Prostate gland (tissue), 2 donors: ENCODE results near the gene HOXC5. TPM values are rescaled to one million over a fixed set of nuclear protein-coding genes. Genes with fewer than 3 reads are reported as not detected.
"Not testable (repeated sequence)": the region's sequence is repeated elsewhere in the genome, so short reads cannot be mapped to it uniquely, and the experiment has no call there.

Experiments used
- DNase-seq: peaks from one replicate; pipeline ENCODE4 v3.0.0-alpha.2; 2019; ENCODE audit warnings: low spot score
- H3K27ac ChIP-seq, 2 donors: fragments of 200-600 bp; sonication (generic); 2 replicates each; pipeline ENCODE4 v1.5.1; 2017 to 2019
- H3K27me3 ChIP-seq: fragments of 200-600 bp; sonication (generic); replicated peaks from 2 replicates; pipeline ENCODE4 v1.5.1; 2019; ENCODE audit not compliant: insufficient read depth
- H3K36me3 ChIP-seq, 2 donors: fragments of 200-600 bp; sonication (generic); 1 replicate in 1 of 2; 2 replicates in 1 of 2; pipeline versions ENCODE4 v1.5.1 to v1.8.1; 2017 to 2019
- H3K4me1 ChIP-seq: fragments of 200-600 bp; sonication (generic); replicated peaks from 2 replicates; pipeline ENCODE4 v1.5.1; 2019
- H3K4me3 ChIP-seq, 2 donors: fragments of 200-600 bp; sonication (generic); 2 replicates each; pipeline ENCODE4 v1.5.1; 2017 to 2019
- H3K9me3 ChIP-seq: fragments of 200-600 bp; sonication (generic); 2 replicates; pipeline ENCODE4 v1.5.1; 2017
- CTCF ChIP-seq, 4 experiments: fragments of 200-600 bp in 2 of 4; fragments of 450-650 bp in 2 of 4; sonication (generic) in 2 of 4; IDR thresholded peaks; 1 replicate in 3 of 4; 2 replicates in 1 of 4; pipeline ENCODE4 v1.5.1; 2016 to 2019; ENCODE audit warnings: antibody characterized with exemption in 4 of 4, mild to moderate bottlenecking in 2 of 4, moderate library complexity in 2 of 4
- POLR2A ChIP-seq: fragments of 450-650 bp; IDR thresholded peaks from one replicate; pipeline ENCODE4 v1.6.1; 2016; ENCODE audit warnings: antibody characterized with exemption, mild to moderate bottlenecking
- POLR2AphosphoS5 ChIP-seq: sonication (generic); formaldehyde crosslinking; IDR thresholded peaks from one replicate; pipeline ENCODE4 v1.6.1; 2017; ENCODE audit warnings: antibody characterized with exemption
- WGBS: methylation state at CpG from one replicate; pipeline ENCODE4 v1.1.5; 2018; 5-methylcytosine and 5-hydroxymethylcytosine counted together
- intact Hi-C: fragments of 100-400 bp; cut with DNase I; formaldehyde crosslinking; loops from one replicate; pipeline ENCODE4 v1.14.2; 2022
- total RNA-seq, 2 donors: library from RNA; depleted of rRNA; stranded (reverse); fragments of >200 nt; gene quantifications; one replicate each; pipeline ENCODE4 v1.1.0, GENCODE V29; 2016

Gene HOXC5
- total RNA-seq, 2 donors from 2014 or later: 2.8 TPM; not detected in 1

- no peak overlapping the region for H3K27ac ChIP-seq
- no peaks in the 10 kb centered on the region for H3K36me3 ChIP-seq
- DNase-seq: no peak
- intact Hi-C loops: no loop called here
- TF ChIP-seq POLR2AphosphoS5 (no peak), CTCF (IDR thresholded peaks at IDR 0.05) (no peak), POLR2A (no peak)
- H3K27me3 ChIP-seq: peaks cover 68% of the 10 kb centered on the region
- 16% methylated on average over 8 of the region's 9 CpGs for WGBS
- peaks cover 5% of the 10 kb centered on the region for H3K4me1 ChIP-seq
- no peaks in the 10 kb centered on the region for H3K9me3 ChIP-seq
- H3K4me3 ChIP-seq: no peak overlapping the region
Measured at GRCh38 chr12:54038871-54039414, 6.1 kb downstream of the HOXC5 start.

- H3K9me3 ChIP-seq: no peaks in the 10 kb centered on the region
- peaks cover 63% of the 10 kb centered on the region for H3K27me3 ChIP-seq
- no peak overlapping the region for H3K27ac ChIP-seq
- DNase-seq: no peak
- no peaks in the 10 kb centered on the region for H3K36me3 ChIP-seq
- 8% methylated on average over 16 of the region's 16 CpGs for WGBS
- no peak overlapping the region for H3K4me3 ChIP-seq
- intact Hi-C loops: no loop called here
- H3K4me1 ChIP-seq: no peaks in the 10 kb centered on the region
- TF ChIP-seq POLR2AphosphoS5: no peak
- no peak for TF ChIP-seq POLR2A
- TF ChIP-seq CTCF (IDR thresholded peaks at IDR 0.05): no peak
Measured at GRCh38 chr12:54039417-54040147, 6.7 kb downstream of the HOXC5 start.

- TF ChIP-seq CTCF (IDR thresholded peaks at IDR 0.05) (no peak), POLR2A (no peak), POLR2AphosphoS5 (no peak)
- peaks cover 63% of the 10 kb centered on the region for H3K27me3 ChIP-seq
- H3K4me1 ChIP-seq: no peaks in the 10 kb centered on the region
- no peaks in the 10 kb centered on the region for H3K9me3 ChIP-seq
- H3K27ac ChIP-seq: no peak overlapping the region
- no peak for DNase-seq
- WGBS: 31% methylated on average over 4 of the region's 4 CpGs
- intact Hi-C loops: no loop called here
- no peaks in the 10 kb centered on the region for H3K36me3 ChIP-seq
- no peak overlapping the region for H3K4me3 ChIP-seq
Measured at GRCh38 chr12:54040148-54040494, 7.3 kb downstream of the HOXC5 start.

GRCh38 chr12:54040648-54041047 is 7.8 kb downstream of the HOXC5 start:
- TF ChIP-seq CTCF (IDR thresholded peaks at IDR 0.05) (no peak), POLR2A (no peak), POLR2AphosphoS5 (no peak)
- intact Hi-C loops: no loop called here

GRCh38 chr12:54041097-54041690 is 8.3 kb downstream of the HOXC5 start:
- Histone ChIP-seq H3K9me3 (no peaks in the 10 kb centered on the region), H3K4me3 (no peak overlapping the region), H3K27ac (no peak overlapping the region), H3K36me3 (no peaks in the 10 kb centered on the region), H3K4me1 (no peaks in the 10 kb centered on the region), H3K27me3 (peaks cover 65% of the 10 kb centered on the region)
- TF ChIP-seq POLR2A (no peak), POLR2AphosphoS5 (no peak), CTCF (IDR thresholded peaks at IDR 0.05) (no peak)
- no peak for DNase-seq
- intact Hi-C loops: no loop called here
- WGBS: 41% methylated on average over 2 of the region's 2 CpGs

More at GRCh38 chr12:54040648-54041047, 7.8 kb downstream of the HOXC5 start:
- Histone ChIP-seq H3K9me3 (no peaks in the 10 kb centered on the region), H3K4me3 (no peak overlapping the region), H3K4me1 (no peaks in the 10 kb centered on the region), H3K27me3 (peaks cover 62% of the 10 kb centered on the region), H3K27ac (no peak overlapping the region), H3K36me3 (no peaks in the 10 kb centered on the region)
- DNase-seq: no peak
- 57% methylated on average over 3 of the region's 3 CpGs for WGBS

GRCh38 chr12:54042033-54042432 is 9.2 kb downstream of the HOXC5 start:
- H3K4me3 ChIP-seq, DNase-seq, H3K9me3 ChIP-seq, intact Hi-C loops, H3K4me1 ChIP-seq, H3K27ac ChIP-seq, H3K36me3 ChIP-seq: not testable (repeated sequence)
- WGBS: 49% methylated on average over 6 of the region's 6 CpGs
- H3K27me3 ChIP-seq: peaks cover 70% of the 10 kb centered on the region
